Activated CD4-positive, alpha-beta memory T cell treated with anti-CD3 and anti-CD28 coated beads, Interleukin-2, amount 10 ng/mL, durations not matched to agents 7 days and 5 days (primary cell): Measurements from ENCODE around the gene DSCAML1. TPM values are rescaled to one million over a fixed set of nuclear protein-coding genes. Genes with fewer than 3 reads are reported as not detected.

Experiments
- CTCF ChIA-PET: fragments of 350-600 bp; sonication (Branson Sonifier 250); formaldehyde crosslinking; loops from one replicate; lab custom pipeline; 2021; ENCODE audit warnings: antibody characterized with exemption, inconsistent platforms; lab: Charles Lee
- POLR2A ChIA-PET: fragments of 350-600 bp; sonication (Branson Sonifier 250); formaldehyde crosslinking; loops from one replicate; lab custom pipeline; 2021; ENCODE audit warnings: antibody characterized with exemption; lab: Charles Lee
- DNase-seq: peaks from one replicate; pipeline ENCODE4 v3.0.0-alpha.2; 2020
- H3K27ac Mint-ChIP-seq: one replicate; pipeline ENCODE4 v1.8.0; 2021; ENCODE audit warnings: mild to moderate bottlenecking, mixed read lengths
- H3K27me3 Mint-ChIP-seq: one replicate; pipeline ENCODE4 v1.8.0; 2021; ENCODE audit warnings: mixed read lengths
- H3K36me3 Mint-ChIP-seq: one replicate; pipeline ENCODE4 v1.8.0; 2021; ENCODE audit warnings: low read depth, mixed read lengths
- H3K4me1 Mint-ChIP-seq: one replicate; pipeline ENCODE4 v1.8.0; 2021; ENCODE audit warnings: mixed read lengths
- H3K4me3 Mint-ChIP-seq: one replicate; pipeline ENCODE4 v1.8.0; 2021; ENCODE audit warnings: mild to moderate bottlenecking, mixed read lengths
- H3K9me3 Mint-ChIP-seq: one replicate; pipeline ENCODE4 v1.8.0; 2021; ENCODE audit warnings: mixed read lengths
- total RNA-seq, 2 experiments: library from RNA; stranded (reverse); gene quantifications; one replicate each; pipeline ENCODE4 v1.2.3, GENCODE V29; 2021

DSCAML1 gene
- total RNA-seq, 2 experiments from 2014 or later = 0.03 TPM; not detected in 1

- CTCF ChIA-PET = no interaction called here
- Mint-ChIP-seq H3K9me3 (no peaks in the 10 kb centered on the region), H3K4me1 (no peaks in the 10 kb centered on the region), H3K27ac (no peak overlapping the region), H3K36me3 (no peaks in the 10 kb centered on the region), H3K27me3 (peaks cover 4% of the 10 kb centered on the region), H3K4me3 (no peak overlapping the region)
- POLR2A ChIA-PET = no interaction called here
- DNase-seq = no peak
These were observed 115.6 kb downstream of the DSCAML1 start for GRCh38 chr11:117681438-117681837.

DNA sequence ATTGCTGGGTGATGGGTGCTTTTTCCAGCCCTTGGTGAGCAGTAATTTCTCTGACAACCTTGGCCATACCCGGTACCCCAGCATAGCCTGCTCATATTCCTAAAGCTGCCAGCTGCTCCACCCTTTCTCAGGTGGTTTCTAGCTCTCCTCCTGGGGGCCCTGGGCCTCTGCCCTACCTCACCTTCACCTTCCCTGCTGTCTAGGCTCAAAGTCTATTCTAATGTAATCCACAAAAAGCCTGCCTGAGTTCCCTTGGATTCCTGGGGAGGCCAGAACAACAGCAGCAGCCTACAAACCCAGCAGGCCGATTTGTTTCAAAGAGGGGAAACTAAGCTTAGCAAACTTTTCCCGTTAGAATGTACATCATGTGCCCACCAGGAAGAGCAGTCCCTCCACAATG, 117.6 kb downstream of the DSCAML1 start:
- Mint-ChIP-seq H3K9me3 (no peaks in the 10 kb centered on the region), H3K4me1 (peaks cover 6% of the 10 kb centered on the region), H3K4me3 (no peak overlapping the region), H3K27me3 (peaks cover 4% of the 10 kb centered on the region), H3K36me3 (no peaks in the 10 kb centered on the region), H3K27ac (no peak overlapping the region)
- CTCF ChIA-PET = no interaction called here
- DNase-seq = no peak
- POLR2A ChIA-PET = no interaction called here

DNA sequence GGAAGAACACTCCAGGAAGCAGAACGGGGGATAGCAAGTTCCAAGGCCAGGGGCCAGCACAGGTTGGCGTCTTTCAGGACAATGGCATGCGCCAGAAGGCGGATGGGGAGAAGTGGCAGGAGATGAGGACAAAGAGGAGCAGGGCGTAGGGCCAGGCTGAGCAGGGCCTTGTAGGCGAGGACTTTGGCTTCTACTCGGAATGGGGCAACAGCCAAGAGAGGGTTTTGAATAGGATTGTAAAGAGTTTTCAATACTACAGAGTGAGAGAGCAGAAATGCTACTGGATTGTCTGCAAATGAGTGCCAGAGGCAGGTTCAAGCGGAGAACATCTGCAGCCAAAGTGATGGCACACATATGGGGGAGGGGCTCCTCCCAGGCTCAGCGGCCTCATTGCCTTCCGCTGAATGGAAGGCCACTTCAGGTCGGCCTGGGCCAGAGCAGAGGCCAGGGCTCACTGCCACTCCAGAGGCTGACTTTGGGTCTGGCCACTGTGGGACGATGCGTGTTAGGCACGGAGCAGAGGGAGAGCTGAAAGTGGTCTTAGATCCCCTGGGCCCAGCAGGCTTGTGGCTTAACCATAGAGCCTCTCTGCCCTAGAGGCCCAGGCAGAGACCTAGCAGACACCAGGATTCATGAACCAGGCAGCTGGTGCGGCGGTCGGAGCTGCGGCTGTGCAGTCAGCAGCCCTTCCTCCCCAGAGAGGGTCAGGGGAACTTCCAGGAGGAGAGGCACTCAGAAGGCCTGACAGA, 118.2 kb downstream of the DSCAML1 start:
- POLR2A ChIA-PET = no interaction called here
- H3K36me3 Mint-ChIP-seq = no peaks in the 10 kb centered on the region
- no peak for DNase-seq
- H3K27ac Mint-ChIP-seq = no peak overlapping the region
- peaks cover 4% of the 10 kb centered on the region for H3K27me3 Mint-ChIP-seq
- H3K9me3 Mint-ChIP-seq = no peaks in the 10 kb centered on the region
- CTCF ChIA-PET = no interaction called here
- H3K4me3 Mint-ChIP-seq = no peak overlapping the region
- peaks cover 6% of the 10 kb centered on the region for H3K4me1 Mint-ChIP-seq

GRCh38 chr11:117677729-117678310, 119.2 kb downstream of the DSCAML1 start:
- Mint-ChIP-seq H3K27me3 (peaks cover 6% of the 10 kb centered on the region), H3K36me3 (no peaks in the 10 kb centered on the region), H3K4me1 (peaks cover 6% of the 10 kb centered on the region), H3K4me3 (no peak overlapping the region), H3K9me3 (no peaks in the 10 kb centered on the region), H3K27ac (no peak overlapping the region)
- ChIA-PET CTCF (no interaction called here), POLR2A (no interaction called here)
- no peak for DNase-seq

DNA sequence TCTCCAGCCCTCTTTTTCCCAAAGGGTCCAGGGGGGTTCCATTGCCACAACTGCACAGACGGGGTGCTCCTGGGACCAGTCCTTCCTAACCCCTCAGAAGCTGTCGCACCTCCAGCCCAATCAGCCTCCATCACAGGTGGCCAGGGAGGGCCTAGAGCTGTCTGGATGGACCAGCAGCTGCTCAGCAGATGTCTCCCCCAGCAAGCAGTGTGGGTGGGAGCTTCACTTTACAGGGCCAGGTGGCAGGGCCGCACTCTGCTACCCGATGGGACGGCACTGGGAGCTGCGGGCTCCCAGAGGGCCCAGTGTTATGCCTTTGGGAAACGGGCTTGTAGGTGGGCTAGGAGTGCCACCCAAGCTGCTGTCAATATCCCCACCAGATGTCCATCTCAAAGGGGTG, 120.5 kb downstream of the DSCAML1 start:
- CTCF ChIA-PET = no interaction called here
- Mint-ChIP-seq H3K27ac (no peak overlapping the region), H3K36me3 (no peaks in the 10 kb centered on the region), H3K4me1 (peaks cover 6% of the 10 kb centered on the region), H3K9me3 (no peaks in the 10 kb centered on the region), H3K27me3 (peaks cover 7% of the 10 kb centered on the region), H3K4me3 (no peak overlapping the region)
- DNase-seq = no peak
- POLR2A ChIA-PET = no interaction called here

GRCh38 chr11:117673602-117674001, 123.4 kb downstream of the DSCAML1 start:
- CTCF ChIA-PET = no interaction called here
- Mint-ChIP-seq H3K36me3 (no peaks in the 10 kb centered on the region), H3K4me3 (no peak overlapping the region), H3K27ac (no peak overlapping the region), H3K9me3 (no peaks in the 10 kb centered on the region), H3K27me3 (peaks cover 10% of the 10 kb centered on the region), H3K4me1 (peaks cover 6% of the 10 kb centered on the region)
- POLR2A ChIA-PET = no interaction called here
- DNase-seq = no peak

DNA sequence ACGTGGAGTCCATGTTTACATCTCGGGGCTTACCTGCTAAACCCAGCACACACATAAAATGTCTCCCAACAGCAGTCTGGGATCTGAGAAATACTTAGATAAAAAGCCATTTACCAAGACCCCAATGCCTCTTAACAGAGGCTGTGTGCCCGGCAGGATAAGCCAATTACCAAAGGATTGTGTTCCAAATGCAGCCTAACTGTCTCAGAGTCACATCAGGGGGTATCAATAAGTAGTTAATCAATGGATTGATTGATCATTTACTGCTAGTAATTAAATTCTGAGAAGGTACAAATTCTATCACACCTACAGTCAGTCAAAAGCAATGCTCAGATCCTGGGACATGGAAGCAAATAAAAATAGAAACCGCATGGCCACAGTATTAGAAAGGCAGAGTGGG, 125.6 kb downstream of the DSCAML1 start:
- ChIA-PET CTCF (interaction anchor here (1.1 kb wide), 1 partner anchor 104 kb away, joined by 3 read pairs; no protein-coding TSS in a partner anchor), POLR2A (no interaction called here)
- Mint-ChIP-seq H3K9me3 (no peaks in the 10 kb centered on the region), H3K27ac (no peak overlapping the region), H3K27me3 (peaks cover 8% of the 10 kb centered on the region), H3K4me1 (peaks cover 5% of the 10 kb centered on the region), H3K4me3 (no peak overlapping the region), H3K36me3 (no peaks in the 10 kb centered on the region)
- DNase-seq = no peak

DNA sequence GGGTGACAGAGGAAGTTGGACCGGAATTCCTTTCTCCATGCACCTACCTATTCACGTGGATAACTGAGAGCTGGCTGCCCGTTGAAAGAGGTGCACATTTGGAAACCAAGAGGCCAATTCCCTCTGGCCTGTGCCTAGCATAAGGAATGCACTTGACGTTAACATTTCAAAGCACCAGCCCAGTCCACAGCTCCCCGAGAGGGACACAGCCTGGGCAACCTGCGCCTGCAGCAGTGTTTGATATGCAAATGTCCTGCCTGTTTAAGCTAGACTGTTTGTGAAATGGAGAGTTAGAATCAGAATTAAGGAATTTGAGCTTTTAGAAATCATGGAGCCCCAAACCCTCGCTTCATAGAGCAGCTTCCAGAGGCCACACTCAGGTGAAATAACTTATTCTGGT, 126.1 kb downstream of the DSCAML1 start:
- DNase-seq = no peak
- Mint-ChIP-seq H3K36me3 (no peaks in the 10 kb centered on the region), H3K4me3 (no peak overlapping the region), H3K27me3 (peaks cover 8% of the 10 kb centered on the region), H3K9me3 (no peaks in the 10 kb centered on the region), H3K4me1 (peaks cover under 1% of the 10 kb centered on the region), H3K27ac (no peak overlapping the region)
- CTCF ChIA-PET = interaction anchor here (1.1 kb wide), 1 partner anchor 105 kb away, joined by 3 read pairs; no protein-coding TSS in a partner anchor
- POLR2A ChIA-PET = no interaction called here

DNA sequence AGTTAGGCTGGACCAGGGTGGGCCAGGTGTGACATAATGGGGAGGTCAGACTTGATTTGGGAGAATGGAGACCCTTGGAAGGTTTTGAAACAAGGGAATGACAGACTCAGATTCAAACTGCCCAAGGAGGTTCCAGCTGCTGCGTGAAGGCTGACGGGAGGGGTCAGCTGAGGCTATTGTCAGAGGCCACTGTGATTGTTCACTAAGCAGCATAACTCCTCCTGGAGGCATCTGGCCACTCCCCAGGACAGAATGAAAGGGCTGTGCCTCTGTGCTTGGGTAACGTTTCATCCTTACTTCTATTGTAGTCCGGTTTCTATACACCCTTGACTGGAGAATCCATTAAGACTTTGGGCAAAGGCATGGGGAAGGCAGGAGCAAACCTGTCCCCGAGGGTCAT, 126.6 kb downstream of the DSCAML1 start:
- no peaks in the 10 kb centered on the region for H3K4me1 Mint-ChIP-seq
- ChIA-PET POLR2A (no interaction called here), CTCF (no interaction called here)
- H3K9me3 Mint-ChIP-seq = no peaks in the 10 kb centered on the region
- no peak overlapping the region for H3K27ac Mint-ChIP-seq
- H3K36me3 Mint-ChIP-seq = no peaks in the 10 kb centered on the region
- H3K4me3 Mint-ChIP-seq = no peak overlapping the region
- no peak for DNase-seq
- H3K27me3 Mint-ChIP-seq = peaks cover 8% of the 10 kb centered on the region

GRCh38 chr11:117669616-117670015, 127.4 kb downstream of the DSCAML1 start:
- Mint-ChIP-seq H3K27me3 (peaks cover 8% of the 10 kb centered on the region), H3K27ac (no peak overlapping the region), H3K9me3 (no peaks in the 10 kb centered on the region), H3K4me1 (no peaks in the 10 kb centered on the region), H3K4me3 (no peak overlapping the region), H3K36me3 (no peaks in the 10 kb centered on the region)
- ChIA-PET POLR2A (no interaction called here), CTCF (no interaction called here)
- no peak for DNase-seq

DNA sequence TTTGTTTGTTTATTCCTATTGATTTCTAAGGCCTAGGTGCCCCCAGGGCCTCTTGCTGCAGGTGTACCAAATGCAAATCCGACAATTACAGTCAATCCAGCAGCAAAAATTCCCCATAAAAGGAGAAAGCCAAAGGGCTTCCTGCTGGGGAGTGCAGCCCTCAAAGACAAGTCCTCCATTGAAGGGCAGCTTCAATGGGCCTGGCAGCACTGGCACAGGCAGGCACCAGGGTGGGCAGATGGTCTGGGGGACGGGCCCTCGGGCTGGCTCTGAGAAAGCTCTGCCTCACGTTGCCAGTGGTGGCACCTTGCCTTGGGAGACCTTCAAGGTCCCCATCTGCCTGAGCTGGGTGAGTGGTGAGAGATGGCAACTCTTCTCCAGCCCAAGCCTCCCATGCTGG, 128.0 kb downstream of the DSCAML1 start:
- no peak overlapping the region for H3K4me3 Mint-ChIP-seq
- no peak overlapping the region for H3K27ac Mint-ChIP-seq
- no peaks in the 10 kb centered on the region for H3K9me3 Mint-ChIP-seq
- H3K36me3 Mint-ChIP-seq = no peaks in the 10 kb centered on the region
- DNase-seq = no peak
- H3K4me1 Mint-ChIP-seq = no peaks in the 10 kb centered on the region
- ChIA-PET CTCF (no interaction called here), POLR2A (no interaction called here)
- peaks cover 8% of the 10 kb centered on the region for H3K27me3 Mint-ChIP-seq

DNA sequence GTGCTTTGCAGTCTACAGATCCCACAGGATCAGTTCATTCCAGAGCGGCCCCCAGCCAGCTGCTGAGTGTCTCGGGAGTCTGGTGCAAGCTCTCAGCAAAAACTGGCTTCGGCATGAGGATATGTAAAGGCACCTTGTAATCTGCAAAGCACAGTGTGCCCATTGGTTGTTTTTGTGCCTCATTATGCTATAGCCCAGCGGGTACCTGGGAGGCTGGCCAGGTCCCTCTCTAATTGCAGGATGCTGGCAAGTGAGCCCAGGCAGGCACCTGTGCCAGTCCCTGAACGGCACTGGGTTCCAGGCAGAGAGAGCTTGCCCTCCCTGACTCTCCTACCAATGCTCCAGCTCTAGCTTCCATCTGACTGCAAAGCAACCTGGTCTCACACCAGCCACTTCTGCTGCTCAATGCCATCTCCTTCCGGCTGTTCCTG, 128.7 kb downstream of the DSCAML1 start:
- DNase-seq = no peak
- Mint-ChIP-seq H3K4me3 (no peak overlapping the region), H3K27me3 (peaks cover 7% of the 10 kb centered on the region), H3K36me3 (no peaks in the 10 kb centered on the region), H3K9me3 (no peaks in the 10 kb centered on the region), H3K4me1 (no peaks in the 10 kb centered on the region), H3K27ac (no peak overlapping the region)
- ChIA-PET POLR2A (no interaction called here), CTCF (no interaction called here)

DNA sequence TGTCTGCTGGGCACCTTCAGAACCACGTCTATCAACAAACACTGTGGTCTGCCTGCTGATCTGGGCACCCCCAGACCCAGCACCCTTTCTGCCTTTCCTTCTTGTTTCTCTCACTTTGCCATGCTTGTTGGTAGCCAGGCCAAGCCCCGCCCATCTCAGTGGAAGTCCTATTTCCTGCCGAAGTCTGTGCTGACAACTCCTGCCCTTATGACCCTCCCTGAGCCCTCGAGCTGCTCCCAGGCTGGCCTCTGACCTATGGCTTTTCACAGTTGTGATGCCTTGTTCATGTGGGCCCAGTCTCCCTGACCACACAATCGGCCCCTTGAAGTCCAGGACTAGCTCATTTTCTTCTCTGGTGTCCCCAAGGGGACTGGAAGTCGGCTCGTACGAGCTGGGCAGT, 132.1 kb downstream of the DSCAML1 start:
- no peak for DNase-seq
- Mint-ChIP-seq H3K36me3 (no peaks in the 10 kb centered on the region), H3K4me3 (no peak overlapping the region), H3K27me3 (peaks cover 3% of the 10 kb centered on the region), H3K27ac (no peak overlapping the region), H3K4me1 (no peaks in the 10 kb centered on the region), H3K9me3 (no peaks in the 10 kb centered on the region)
- CTCF ChIA-PET = interaction anchor here (1.4 kb wide), 1 partner anchor 282 kb away, joined by 3 read pairs; no protein-coding TSS in a partner anchor
- POLR2A ChIA-PET = no interaction called here

- Mint-ChIP-seq H3K36me3 (no peaks in the 10 kb centered on the region), H3K27me3 (peaks cover 1% of the 10 kb centered on the region), H3K9me3 (no peaks in the 10 kb centered on the region), H3K27ac (no peak overlapping the region), H3K4me3 (no peak overlapping the region), H3K4me1 (no peaks in the 10 kb centered on the region)
- no peak for DNase-seq
- ChIA-PET CTCF (no interaction called here), POLR2A (no interaction called here)
These were observed 133.2 kb downstream of the DSCAML1 start for GRCh38 chr11:117663821-117664220.
